B cell (primary cell): ENCODE results near the gene GCHFR. TPM values are rescaled to one million over a fixed set of nuclear protein-coding genes. Genes with fewer than 3 reads are reported as not detected.

Experiments used
- ATAC-seq: fragments of 200-7000 bp; cut with Tn5 transposase; one replicate; pipeline ENCODE4 v1.10.0; 2021; ENCODE audit warnings: low read depth, mild to moderate bottlenecking, moderate number of reproducible peaks, moderate library complexity
- CTCF ChIA-PET: fragments of 350-600 bp; sonication (Branson Sonifier 250); formaldehyde crosslinking; loops from one replicate; lab custom pipeline; 2021; ENCODE audit warnings: antibody characterized with exemption, inconsistent platforms; lab: Charles Lee
- POLR2A ChIA-PET: fragments of 350-600 bp; sonication (Branson Sonifier 250); formaldehyde crosslinking; loops from one replicate; lab custom pipeline; 2021; ENCODE audit warnings: antibody characterized with exemption; lab: Charles Lee
- DNase-seq: peaks from one replicate; pipeline ENCODE4 v3.0.0; 2013
- H2AFZ ChIP-seq: 2 replicates; pipeline ENCODE4 v1.6.1; 2012; ENCODE audit warnings: mild to moderate bottlenecking, low read depth, low read length; ENCODE audit not compliant: insufficient read depth, poor library complexity, severe bottlenecking
- H3K27ac ChIP-seq, 2 donors: 1 replicate in 1 of 2; 2 replicates in 1 of 2; pipeline ENCODE4 v1.5.1; 2012 to 2013; ENCODE audit warnings: low read length in 2 of 2, mild to moderate bottlenecking in 2 of 2, moderate library complexity in 1 of 2
- H3K27me3 ChIP-seq, 4 experiments: fragments of 200-600 bp in 1 of 4; sonication (generic) in 1 of 4; replicated peaks in 1 of 4; 1 replicate in 2 of 4; 2 replicates in 2 of 4; pipeline versions ENCODE4 v1.6.1 to v1.7.0; 2013 to 2016; ENCODE audit warnings: low read length in 3 of 4, mild to moderate bottlenecking in 2 of 4, mixed read lengths in 1 of 4, moderate library complexity in 1 of 4; ENCODE audit not compliant: insufficient read depth in 4 of 4, control insufficient read depth in 3 of 4; ENCODE audit errors: control extremely low read depth in 1 of 4
- H3K36me3 ChIP-seq, 2 experiments: replicated peaks in 1 of 2; 1 replicate in 1 of 2; 2 replicates in 1 of 2; pipeline versions ENCODE4 v1.6.1 to v1.7.1; 2013; ENCODE audit warnings: low read length in 1 of 2; ENCODE audit not compliant: insufficient read depth in 2 of 2, control insufficient read depth in 1 of 2; ENCODE audit errors: control extremely low read depth in 1 of 2, extremely low read depth in 1 of 2
- H3K4me1 ChIP-seq, 2 donors: fragments of 200-600 bp in 1 of 2; sonication (generic) in 1 of 2; 1 replicate in 1 of 2; 2 replicates in 1 of 2; pipeline versions ENCODE4 v1.5.1 to v1.6.1; 2013 to 2017; ENCODE audit warnings: low read length in 2 of 2; ENCODE audit not compliant: control insufficient read depth in 2 of 2, insufficient read depth in 2 of 2
- H3K4me2 ChIP-seq: replicated peaks from 2 replicates; pipeline ENCODE3; 2012; ENCODE audit warnings: mild to moderate bottlenecking, low read depth, low read length; ENCODE audit not compliant: poor library complexity, severe bottlenecking
- H3K4me3 ChIP-seq, 5 experiments: fragments of 200-600 bp in 1 of 5; sonication (generic) in 1 of 5; 1 replicate in 3 of 5; 2 replicates in 2 of 5; pipeline versions ENCODE4 v1.5.1 to v1.7.0; 2011 to 2016; ENCODE audit warnings: low read length in 4 of 5, mild to moderate bottlenecking in 4 of 5, low read depth in 2 of 5, control low read depth in 1 of 5, moderate library complexity in 1 of 5; ENCODE audit not compliant: insufficient read depth in 1 of 5; ENCODE audit errors: control extremely low read depth in 1 of 5, extremely low read depth in 1 of 5
- H3K79me2 ChIP-seq: fragments of 200-600 bp; sonication (generic); one replicate; pipeline ENCODE4 v1.6.0; 2016; ENCODE audit warnings: low read length; ENCODE audit not compliant: control insufficient read depth, insufficient read depth
- H3K9ac ChIP-seq: fragments of 200-600 bp; sonication (generic); 2 replicates; pipeline ENCODE4 v1.6.1; 2017; ENCODE audit warnings: mild to moderate bottlenecking, low read length, moderate library complexity
- H3K9me3 ChIP-seq, 3 donors: one replicate each; pipeline versions ENCODE4 v1.6.1 to v1.7.1; 2013; ENCODE audit warnings: low read length in 2 of 3; ENCODE audit not compliant: control insufficient read depth in 2 of 3, insufficient read depth in 1 of 3; ENCODE audit errors: control extremely low read depth in 1 of 3
- H4K20me1 ChIP-seq: 2 replicates; pipeline ENCODE4 v1.6.0; 2012; ENCODE audit warnings: mild to moderate bottlenecking, low read length; ENCODE audit not compliant: insufficient read depth, control insufficient read depth, poor library complexity, severe bottlenecking
- H3K27ac Mint-ChIP-seq: one replicate; pipeline ENCODE4 v1.8.0; 2021; ENCODE audit warnings: mixed read lengths
- H3K27me3 Mint-ChIP-seq: one replicate; pipeline ENCODE4 v1.8.0; 2021; ENCODE audit warnings: mixed read lengths
- H3K4me1 Mint-ChIP-seq: one replicate; pipeline ENCODE4 v1.8.0; 2021; ENCODE audit warnings: mixed read lengths
- H3K4me3 Mint-ChIP-seq: one replicate; pipeline ENCODE4 v1.8.0; 2021; ENCODE audit warnings: mixed read lengths
- H3K9me3 Mint-ChIP-seq: one replicate; pipeline ENCODE4 v1.8.0; 2022; ENCODE audit warnings: mixed read lengths; ENCODE audit not compliant: insufficient read depth
- EZH2 ChIP-seq: IDR thresholded peaks from 2 replicates; pipeline ENCODE4 v1.6.1; 2012; ENCODE audit warnings: borderline replicate concordance, low read depth, mild to moderate bottlenecking, moderate library complexity, low read length; ENCODE audit not compliant: insufficient read depth, poor library complexity, severe bottlenecking
- WGBS: methylation state at CpG from one replicate; pipeline ENCODE4 v1.1.5; 2013; ENCODE audit warnings: missing lambda C conversion rate; ENCODE audit not compliant: insufficient coverage; 5-methylcytosine and 5-hydroxymethylcytosine counted together
- intact Hi-C: fragments of 100-400 bp; cut with micrococcal nuclease; formaldehyde crosslinking; loops from one replicate; pipeline ENCODE4 v1.10.0; 2022
- polyA plus RNA-seq: library from polyadenylated mRNA; depleted of rRNA; stranded (reverse); fragments of >200 nt; gene quantifications from 2 replicates; pipeline ENCODE4 v1.2.3, GENCODE V29; 2012
- total RNA-seq, 2 donors: library from RNA; stranded (reverse); fragments of 120-200 nt in 1 of 2; gene quantifications; 1 replicate in 1 of 2; 2 replicates in 1 of 2; pipeline versions ENCODE4 v1.2.3 to v1.2.4, GENCODE V29; 2013 to 2022
- TF ChIP-seq, protein P1 (sequence below): fragments of 200-600 bp; IDR thresholded peaks from one replicate; pipeline ENCODE4 v1.8.0; 2022; ENCODE audit warnings: antibody characterized with exemption, mild to moderate bottlenecking

The GCHFR gene
- total and polyA plus RNA-seq, 2 donors (not counting 1 experiment from before 2014, with no cell fraction given), result 14.3 to 23.7 TPM

DNA sequence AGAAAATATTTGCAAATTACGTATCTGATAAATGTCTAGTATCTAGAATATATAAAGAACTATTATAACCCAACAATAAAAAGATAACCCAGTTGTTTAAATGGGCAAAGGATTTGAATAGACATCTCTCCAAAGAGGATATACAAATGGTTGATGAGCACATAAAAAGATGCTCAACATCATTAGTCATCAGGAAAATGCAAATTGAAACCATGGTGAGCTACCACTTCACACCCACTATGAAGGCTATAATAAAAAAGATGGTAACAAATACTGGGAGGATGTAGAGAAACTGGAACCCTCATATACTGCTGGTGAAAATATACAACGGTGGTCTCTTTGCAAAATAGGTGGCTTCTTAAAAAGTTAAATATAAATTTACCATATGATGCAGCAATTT, 40.9 kb upstream of the GCHFR start:
- Histone ChIP-seq H4K20me1 (no peaks in the 10 kb centered on the region), H3K4me1 (no peaks in the 10 kb centered on the region), H3K4me2 (no peak overlapping the region), H3K27me3 (no peaks in the 10 kb centered on the region), H2AFZ (no peak overlapping the region), H3K9ac (no peak overlapping the region), H3K79me2 (no peaks in the 10 kb centered on the region), H3K36me3 (no peaks in the 10 kb centered on the region), H3K27ac (no peak overlapping the region), H3K4me3 (no peak overlapping the region), H3K9me3 (no peaks in the 10 kb centered on the region)
- no peak overlapping the region for H3K4me3 Mint-ChIP-seq
- no peaks in the 10 kb centered on the region for H3K9me3 Mint-ChIP-seq
- ChIA-PET POLR2A (no interaction called here), CTCF (interaction anchor here (0.7 kb wide), 2 partner anchors 117 to 169 kb away, joined by 3 read pairs; no protein-coding TSS in a partner anchor)
- DNase-seq, result no peak
- intact Hi-C loops, result no loop called here
- H3K4me1 Mint-ChIP-seq, result no peaks in the 10 kb centered on the region
- ATAC-seq, result no peak
- TF ChIP-seq EZH2, result no peak
- TF ChIP-seq, protein P1, sequence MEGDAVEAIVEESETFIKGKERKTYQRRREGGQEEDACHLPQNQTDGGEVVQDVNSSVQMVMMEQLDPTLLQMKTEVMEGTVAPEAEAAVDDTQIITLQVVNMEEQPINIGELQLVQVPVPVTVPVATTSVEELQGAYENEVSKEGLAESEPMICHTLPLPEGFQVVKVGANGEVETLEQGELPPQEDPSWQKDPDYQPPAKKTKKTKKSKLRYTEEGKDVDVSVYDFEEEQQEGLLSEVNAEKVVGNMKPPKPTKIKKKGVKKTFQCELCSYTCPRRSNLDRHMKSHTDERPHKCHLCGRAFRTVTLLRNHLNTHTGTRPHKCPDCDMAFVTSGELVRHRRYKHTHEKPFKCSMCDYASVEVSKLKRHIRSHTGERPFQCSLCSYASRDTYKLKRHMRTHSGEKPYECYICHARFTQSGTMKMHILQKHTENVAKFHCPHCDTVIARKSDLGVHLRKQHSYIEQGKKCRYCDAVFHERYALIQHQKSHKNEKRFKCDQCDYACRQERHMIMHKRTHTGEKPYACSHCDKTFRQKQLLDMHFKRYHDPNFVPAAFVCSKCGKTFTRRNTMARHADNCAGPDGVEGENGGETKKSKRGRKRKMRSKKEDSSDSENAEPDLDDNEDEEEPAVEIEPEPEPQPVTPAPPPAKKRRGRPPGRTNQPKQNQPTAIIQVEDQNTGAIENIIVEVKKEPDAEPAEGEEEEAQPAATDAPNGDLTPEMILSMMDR, result no peak
- no peak overlapping the region for H3K27ac Mint-ChIP-seq
- H3K27me3 Mint-ChIP-seq, result no peaks in the 10 kb centered on the region
- WGBS, result no CpG with 5 or more reads among the region's 2 CpGs

- H4K20me1 ChIP-seq, result no peaks in the 10 kb centered on the region
- H3K4me2 ChIP-seq, result no peak overlapping the region
- no peaks in the 10 kb centered on the region for H3K36me3 ChIP-seq
- no peak overlapping the region for H3K27ac ChIP-seq
- no peak for DNase-seq
- no peak overlapping the region for H2AFZ ChIP-seq
- no peak overlapping the region for H3K4me3 ChIP-seq
- no CpG with 5 or more reads among the region's 2 CpGs for WGBS
- ChIA-PET POLR2A (no interaction called here), CTCF (interaction anchor here (0.6 to 1.0 kb wide), 2 partner anchors 59 to 559 kb away, joined by 3 to 4 read pairs; no protein-coding TSS in a partner anchor)
- H3K79me2 ChIP-seq, result no peaks in the 10 kb centered on the region
- no peak overlapping the region for H3K27ac Mint-ChIP-seq
- ATAC-seq, result no peak
- H3K4me3 Mint-ChIP-seq, result no peak overlapping the region
- no peaks in the 10 kb centered on the region for H3K27me3 ChIP-seq
- H3K27me3 Mint-ChIP-seq, result no peaks in the 10 kb centered on the region
- intact Hi-C loops, result no loop called here
- no peaks in the 10 kb centered on the region for H3K4me1 ChIP-seq
- no peaks in the 10 kb centered on the region for H3K9me3 Mint-ChIP-seq
- no peaks in the 10 kb centered on the region for H3K4me1 Mint-ChIP-seq
- no peak overlapping the region for H3K9ac ChIP-seq
- no peak for TF ChIP-seq EZH2
- TF ChIP-seq, protein P1, result no peak
- no peaks in the 10 kb centered on the region for H3K9me3 ChIP-seq
Measured at GRCh38 chr15:40723919-40724318, 39.9 kb upstream of the GCHFR start.
